DOHH2 (cell line): ENCODE data around the gene EHD4.

Experiments used
- H3F3A ChIP-seq: fragments of 200-600 bp; sonication (generic), shearing (Covaris generic); 2 replicates; pipeline ENCODE4 v1.6.0; 2016; ENCODE audit warnings: antibody characterized with exemption, mild to moderate bottlenecking; ENCODE audit not compliant: control insufficient read depth, insufficient read depth
- H3K27ac ChIP-seq: fragments of 200-600 bp; sonication (generic); 2 replicates; pipeline ENCODE4 v1.5.1; 2014; ENCODE audit warnings: low read depth, mild to moderate bottlenecking, low read length, moderate library complexity
- H3K27me3 ChIP-seq: fragments of 200-600 bp; sonication (generic); 2 replicates; pipeline ENCODE4 v1.6.1; 2014; ENCODE audit warnings: mild to moderate bottlenecking, low read length, mixed read lengths; ENCODE audit not compliant: control insufficient read depth
- H3K36me3 ChIP-seq: fragments of 200-600 bp; sonication (generic); 2 replicates; pipeline ENCODE4 v1.6.1; 2014; ENCODE audit warnings: mild to moderate bottlenecking, low read length, moderate library complexity, mixed read lengths; ENCODE audit not compliant: control insufficient read depth
- H3K4me1 ChIP-seq: fragments of 200-600 bp; sonication (generic); 2 replicates; pipeline ENCODE4 v1.6.1; 2014; ENCODE audit warnings: mild to moderate bottlenecking, low read length, mixed read lengths; ENCODE audit not compliant: control insufficient read depth
- H3K4me2 ChIP-seq: fragments of 200-600 bp; sonication (generic); 2 replicates; pipeline ENCODE4 v1.6.0; 2014; ENCODE audit warnings: mild to moderate bottlenecking, low read length, moderate library complexity
- H3K4me3 ChIP-seq: fragments of 200-600 bp; sonication (generic); 2 replicates; pipeline ENCODE4 v1.5.1; 2014; ENCODE audit warnings: mild to moderate bottlenecking, low read length, mixed read lengths
- H3K79me2 ChIP-seq: fragments of 200-600 bp; sonication (generic); 2 replicates; pipeline ENCODE4 v1.6.1; 2014; ENCODE audit warnings: mild to moderate bottlenecking, low read length, mixed read lengths; ENCODE audit not compliant: control insufficient read depth
- H3K9me2 ChIP-seq: fragments of 200-600 bp; sonication (generic); replicated peaks from 2 replicates; pipeline ENCODE4 v1.6.1; 2014; ENCODE audit warnings: mild to moderate bottlenecking, low read length, mixed read lengths; ENCODE audit not compliant: control insufficient read depth
- H3K9me3 ChIP-seq: fragments of 200-600 bp; sonication (generic); 2 replicates; pipeline ENCODE4 v1.6.1; 2014; ENCODE audit warnings: antibody characterized with exemption, low read length, mixed read lengths; ENCODE audit not compliant: control insufficient read depth, insufficient read depth
- H4K20me1 ChIP-seq: fragments of 200-600 bp; sonication (generic); 2 replicates; pipeline ENCODE4 v1.6.0; 2014; ENCODE audit warnings: low read depth, mild to moderate bottlenecking, antibody characterized with exemption, low read length, moderate library complexity; ENCODE audit not compliant: control insufficient read depth, insufficient read depth
- CTCF ChIP-seq: fragments of 200-600 bp; sonication (generic); IDR thresholded peaks from one replicate; pipeline ENCODE4 v1.5.1; 2014; ENCODE audit warnings: antibody characterized with exemption, mild to moderate bottlenecking, low read depth, low read length; ENCODE audit not compliant: poor library complexity, severe bottlenecking
- EZH2phosphoT487 ChIP-seq: fragments of 200-600 bp; sonication (generic); IDR thresholded peaks from 2 replicates; pipeline ENCODE4 v1.6.1; 2017; ENCODE audit warnings: borderline replicate concordance, mild to moderate bottlenecking, antibody characterized with exemption, low read length, moderate library complexity, mixed read lengths

Gene EHD4

GRCh38 chr15:41849861-41850260 lies 122.5 kb downstream of the EHD4 start:
- Histone ChIP-seq H3K4me1 (no peaks in the 10 kb centered on the region), H3K36me3 (no peaks in the 10 kb centered on the region), H3K4me2 (no peak overlapping the region), H3K79me2 (no peaks in the 10 kb centered on the region), H3F3A (no peaks in the 10 kb centered on the region), H3K4me3 (no peak overlapping the region), H3K9me3 (no peaks in the 10 kb centered on the region), H3K9me2 (no peaks in the 10 kb centered on the region), H3K27me3 (no peaks in the 10 kb centered on the region), H3K27ac (no peak overlapping the region), H4K20me1 (no peaks in the 10 kb centered on the region)
- TF ChIP-seq EZH2phosphoT487 (no peak), CTCF (no peak)

DNA sequence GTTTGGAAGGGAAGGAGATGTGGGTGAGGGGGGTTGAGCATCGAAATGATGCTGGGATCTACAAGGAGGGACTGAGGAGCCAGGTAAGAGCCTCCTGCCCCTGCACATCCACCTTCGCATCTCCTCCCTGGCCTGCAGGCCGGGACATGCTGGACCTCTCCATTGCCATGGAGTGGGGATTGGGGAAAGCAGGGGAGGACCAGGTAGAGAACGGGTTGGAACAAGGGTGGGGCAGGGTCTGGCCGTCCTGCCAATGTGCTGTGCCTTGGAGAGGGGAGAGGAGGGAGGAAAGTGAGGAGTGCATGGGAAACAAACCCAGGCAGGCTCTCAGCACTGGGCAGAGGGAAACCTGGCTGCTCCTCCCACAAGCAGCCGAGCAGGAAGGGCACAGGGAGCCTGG lies 123.2 kb downstream of the EHD4 start:
- Histone ChIP-seq H3F3A (no peaks in the 10 kb centered on the region), H3K4me3 (no peak overlapping the region), H3K9me3 (no peaks in the 10 kb centered on the region), H3K36me3 (no peaks in the 10 kb centered on the region), H3K9me2 (no peaks in the 10 kb centered on the region), H3K79me2 (no peaks in the 10 kb centered on the region), H3K27ac (no peak overlapping the region), H3K4me1 (no peaks in the 10 kb centered on the region), H4K20me1 (no peaks in the 10 kb centered on the region), H3K27me3 (no peaks in the 10 kb centered on the region), H3K4me2 (no peak overlapping the region)
- TF ChIP-seq EZH2phosphoT487 (no peak), CTCF (no peak)

DNA sequence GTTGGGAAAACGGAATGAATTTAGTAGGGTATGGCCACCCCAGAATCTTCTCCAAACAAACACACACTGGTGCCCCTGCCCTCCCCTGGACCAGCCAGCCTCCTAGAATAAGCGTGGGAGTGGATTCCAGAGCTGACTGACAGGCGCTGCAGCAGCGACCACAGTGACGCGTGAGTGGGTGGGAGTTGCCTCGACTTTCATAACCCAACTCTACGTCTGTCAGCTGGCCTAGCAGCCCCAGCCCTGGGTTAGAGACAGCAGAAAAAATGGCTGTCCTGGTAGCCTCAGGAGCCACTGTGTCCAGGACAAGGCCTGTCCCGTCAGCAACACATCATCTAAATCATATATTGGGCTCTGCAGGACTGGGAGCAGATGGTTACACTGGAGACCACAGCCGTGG lies 123.7 kb downstream of the EHD4 start:
- Histone ChIP-seq H3K9me2 (no peaks in the 10 kb centered on the region), H3K4me3 (no peak overlapping the region), H3K4me2 (no peak overlapping the region), H3F3A (no peaks in the 10 kb centered on the region), H3K79me2 (no peaks in the 10 kb centered on the region), H3K4me1 (no peaks in the 10 kb centered on the region), H3K27ac (no peak overlapping the region), H3K27me3 (no peaks in the 10 kb centered on the region), H4K20me1 (no peaks in the 10 kb centered on the region), H3K36me3 (no peaks in the 10 kb centered on the region), H3K9me3 (no peaks in the 10 kb centered on the region)
- TF ChIP-seq EZH2phosphoT487 (no peak), CTCF (no peak)

DNA sequence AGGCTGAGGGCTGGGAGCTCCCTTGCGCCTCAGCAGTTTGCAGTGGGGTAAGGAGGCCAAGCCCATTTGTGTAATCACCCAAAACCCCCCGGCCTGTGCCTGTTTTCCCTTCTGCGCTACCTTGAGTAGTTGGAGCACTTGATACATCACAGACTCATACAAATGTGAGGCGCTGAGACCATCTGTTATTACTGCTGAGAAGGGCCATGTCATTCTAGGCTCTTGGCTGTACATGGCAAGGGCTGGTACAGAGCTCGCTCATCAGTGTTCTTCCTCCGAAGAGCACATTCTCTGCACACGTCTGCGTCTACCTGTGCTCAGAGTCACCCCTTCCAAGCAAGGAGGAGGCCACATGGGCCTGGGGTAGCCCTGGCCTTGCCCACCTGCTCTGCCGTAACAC lies 124.4 kb downstream of the EHD4 start:
- Histone ChIP-seq H3K4me3 (no peak overlapping the region), H3K79me2 (no peaks in the 10 kb centered on the region), H3K27me3 (no peaks in the 10 kb centered on the region), H4K20me1 (no peaks in the 10 kb centered on the region), H3K4me1 (no peaks in the 10 kb centered on the region), H3K9me2 (no peaks in the 10 kb centered on the region), H3K36me3 (no peaks in the 10 kb centered on the region), H3K4me2 (no peak overlapping the region), H3K27ac (no peak overlapping the region), H3F3A (no peaks in the 10 kb centered on the region), H3K9me3 (no peaks in the 10 kb centered on the region)
- no peak for TF ChIP-seq EZH2phosphoT487
- TF ChIP-seq CTCF, result no peak
